CD14-positive monocyte (primary cell): ENCODE measurements around the gene MOV10. TPM values are rescaled to one million over a fixed set of nuclear protein-coding genes. Genes with fewer than 3 reads are reported as not detected.

Experiments used
- DNase-seq, 3 donors: peaks; one replicate each; pipeline ENCODE4 v3.0.0-alpha.2; 2011 to 2022
- H2AFZ ChIP-seq: 2 replicates; pipeline ENCODE4 v1.6.0; 2012; ENCODE audit warnings: mild to moderate bottlenecking, low read depth, low read length, inconsistent platforms; ENCODE audit not compliant: insufficient read depth, poor library complexity, severe bottlenecking
- H3K27ac ChIP-seq, 2 donors: 1 replicate in 1 of 2; 2 replicates in 1 of 2; pipeline ENCODE4 v1.5.1; 2012 to 2013; ENCODE audit warnings: low read length in 2 of 2, control low read depth in 1 of 2, inconsistent platforms in 1 of 2, low read depth in 1 of 2, mild to moderate bottlenecking in 1 of 2
- H3K27me3 ChIP-seq, 2 donors: one replicate each; pipeline versions ENCODE4 v1.6.0 to v1.6.1; 2011 to 2013; ENCODE audit warnings: low read length in 2 of 2; ENCODE audit not compliant: control insufficient read depth in 2 of 2, insufficient read depth in 2 of 2
- H3K36me3 ChIP-seq, 2 donors: replicated peaks in 1 of 2; 1 replicate in 1 of 2; 2 replicates in 1 of 2; pipeline versions ENCODE4 v1.5.1 to v1.6.1; 2012 to 2013; ENCODE audit warnings: low read length in 2 of 2, control low read depth in 1 of 2, inconsistent platforms in 1 of 2, mild to moderate bottlenecking in 1 of 2; ENCODE audit not compliant: insufficient read depth in 2 of 2, control insufficient read depth in 1 of 2
- H3K4me1 ChIP-seq, 2 donors: 1 replicate in 1 of 2; 2 replicates in 1 of 2; pipeline versions ENCODE4 v1.5.1 to v1.6.1; 2012 to 2013; ENCODE audit warnings: low read length in 2 of 2, control low read depth in 1 of 2, inconsistent platforms in 1 of 2, mild to moderate bottlenecking in 1 of 2, moderate library complexity in 1 of 2; ENCODE audit not compliant: insufficient read depth in 2 of 2, control insufficient read depth in 1 of 2
- H3K4me2 ChIP-seq: replicated peaks from 2 replicates; pipeline ENCODE3; 2012; ENCODE audit warnings: low read length, moderate library complexity, mild to moderate bottlenecking; ENCODE audit not compliant: poor library complexity, severe bottlenecking; ENCODE audit errors: extremely low read depth
- H3K4me3 ChIP-seq, 3 experiments: fragments of 200-600 bp in 1 of 3; sonication (generic) in 1 of 3; replicated peaks in 1 of 3; 1 replicate in 2 of 3; 2 replicates in 1 of 3; pipeline ENCODE4 v1.5.1; 2011 to 2013; ENCODE audit warnings: low read length in 3 of 3, mild to moderate bottlenecking in 3 of 3, control low read depth in 2 of 3, low read depth in 2 of 3, inconsistent platforms in 1 of 3, moderate library complexity in 1 of 3
- H3K79me2 ChIP-seq: 2 replicates; pipeline ENCODE4 v1.6.0; 2012; ENCODE audit warnings: mild to moderate bottlenecking, control low read depth, inconsistent platforms, low read length, moderate library complexity; ENCODE audit not compliant: insufficient read depth
- H3K9ac ChIP-seq: 2 replicates; pipeline ENCODE4 v1.6.0; 2017; ENCODE audit warnings: low read length, mild to moderate bottlenecking; ENCODE audit not compliant: insufficient read depth, poor library complexity, severe bottlenecking
- H3K9me3 ChIP-seq, 2 donors: replicated peaks in 1 of 2; 1 replicate in 1 of 2; 2 replicates in 1 of 2; pipeline versions ENCODE4 v1.5.1 to v1.6.1; 2012 to 2013; ENCODE audit warnings: low read length in 2 of 2, control low read depth in 1 of 2; ENCODE audit not compliant: control insufficient read depth in 1 of 2, insufficient read depth in 1 of 2
- H4K20me1 ChIP-seq: 2 replicates; pipeline ENCODE4 v1.6.0; 2012; ENCODE audit warnings: mild to moderate bottlenecking, low read length, control low read depth, moderate library complexity; ENCODE audit not compliant: insufficient read depth
- H3K27ac Mint-ChIP-seq, 7 donors: one replicate each; pipeline ENCODE4 v1.8.0; 2020; ENCODE audit warnings: mild to moderate bottlenecking in 7 of 7, mixed read lengths in 7 of 7, moderate library complexity in 6 of 7, inconsistent platforms in 2 of 7
- H3K27me3 Mint-ChIP-seq, 3 donors: one replicate each; pipeline ENCODE4 v1.8.0; 2021 to 2022; ENCODE audit warnings: low read depth in 3 of 3, mild to moderate bottlenecking in 3 of 3, mixed read lengths in 3 of 3, moderate library complexity in 3 of 3, inconsistent platforms in 1 of 3
- H3K36me3 Mint-ChIP-seq, 2 donors: one replicate each; pipeline ENCODE4 v1.8.0; 2020; ENCODE audit warnings: mixed read lengths in 2 of 2, inconsistent platforms in 1 of 2, mild to moderate bottlenecking in 1 of 2
- H3K4me1 Mint-ChIP-seq: one replicate; pipeline ENCODE4 v1.8.0; 2020; ENCODE audit warnings: mild to moderate bottlenecking, mixed read lengths
- H3K4me3 Mint-ChIP-seq, 2 donors: one replicate each; pipeline ENCODE4 v1.8.0; 2020; ENCODE audit warnings: mild to moderate bottlenecking in 2 of 2, mixed read lengths in 2 of 2, moderate library complexity in 1 of 2
- H3K9me3 Mint-ChIP-seq, 7 donors: one replicate each; pipeline ENCODE4 v1.8.0; 2020 to 2022; ENCODE audit warnings: mixed read lengths in 7 of 7, mild to moderate bottlenecking in 6 of 7, moderate library complexity in 6 of 7, inconsistent platforms in 2 of 7
- CTCF ChIP-seq: fragments of 200-600 bp; IDR thresholded peaks from one replicate; pipeline ENCODE4 v1.8.0; 2022; ENCODE audit warnings: antibody characterized with exemption, mild to moderate bottlenecking
- WGBS: methylation state at CpG from one replicate; pipeline ENCODE4 v1.1.5; 2013; ENCODE audit warnings: missing lambda C conversion rate; ENCODE audit not compliant: insufficient coverage; 5-methylcytosine and 5-hydroxymethylcytosine counted together
- intact Hi-C, 2 donors: fragments of 100-400 bp; cut with micrococcal nuclease; formaldehyde crosslinking; loops; one replicate each; pipeline versions ENCODE4 v1.15.0 to v1.15.1; 2023
- polyA plus RNA-seq, 3 donors: library from polyadenylated mRNA; depleted of rRNA in 1 of 3; unstranded in 2 of 3; stranded (reverse) in 1 of 3; fragments of 300-500 nt in 2 of 3; fragments of >200 nt in 1 of 3; fragmentation: Illumina TruSeq in 2 of 3; gene quantifications; 1 replicate in 2 of 3; 2 replicates in 1 of 3; pipeline ENCODE4 v1.2.3, GENCODE V29; 2012 to 2021

The MOV10 gene
- polyA plus RNA-seq, 3 donors, result 12.0 to 61.2 (median 13.6) TPM

DNA sequence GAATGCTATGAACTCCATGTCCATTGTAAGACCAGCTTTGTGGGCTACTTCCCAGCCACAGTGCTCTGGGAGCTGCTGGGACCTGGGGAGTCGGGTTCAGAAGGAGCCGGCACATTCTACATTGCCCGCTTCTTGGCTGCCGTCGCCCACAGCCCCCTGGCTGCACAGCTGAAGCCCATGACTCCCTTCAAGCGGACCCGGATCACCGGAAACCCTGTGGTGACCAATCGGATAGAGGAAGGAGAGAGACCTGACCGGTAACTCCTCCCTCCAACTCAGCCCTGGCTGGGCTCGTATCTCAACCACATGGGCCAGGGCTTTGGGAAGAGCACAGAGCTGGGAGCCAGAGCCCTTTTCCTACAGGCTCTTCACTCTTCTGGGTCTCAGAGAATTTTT lies 15.4 kb downstream of the MOV10 start:
- H3K36me3 Mint-ChIP-seq, result peaks cover 0 to 9% of the 10 kb centered on the region in 2 donors
- Histone ChIP-seq H3K79me2 (no peaks in the 10 kb centered on the region), H3K27me3 (no peaks in the 10 kb centered on the region), H3K4me1 (no peaks in the 10 kb centered on the region), H3K9ac (no peak overlapping the region), H3K4me2 (no peak overlapping the region), H3K36me3 (peaks cover 3 to 37% of the 10 kb centered on the region in 2 donors), H4K20me1 (peaks cover 6% of the 10 kb centered on the region), H3K4me3 (no peak overlapping the region), H2AFZ (no peak overlapping the region), H3K9me3 (no peaks in the 10 kb centered on the region), H3K27ac (no peak overlapping the region)
- 98% methylated on average over 6 of the region's 11 CpGs for WGBS
- intact Hi-C loops, result no loop called here
- H3K4me1 Mint-ChIP-seq, result no peaks in the 10 kb centered on the region
- H3K4me3 Mint-ChIP-seq, result no peak overlapping the region
- H3K27me3 Mint-ChIP-seq, result peaks cover 0 to 2% (median 0%) of the 10 kb centered on the region in 3 donors
- TF ChIP-seq CTCF, result no peak
- H3K9me3 Mint-ChIP-seq, result peaks cover 0 to 1% (median 0%) of the 10 kb centered on the region in 7 donors
- no peak overlapping the region for H3K27ac Mint-ChIP-seq
- DNase-seq, result no peak

GRCh38 chr1:112692681-112693080 lies 18.2 kb downstream of the MOV10 start:
- no peak for DNase-seq
- H4K20me1 ChIP-seq, result no peaks in the 10 kb centered on the region
- H3K36me3 ChIP-seq, result peaks cover 3 to 48% of the 10 kb centered on the region in 2 donors
- Mint-ChIP-seq H3K36me3 (peaks cover 0 to 12% of the 10 kb centered on the region in 2 donors), H3K9me3 (peaks cover 0 to 1% (median 0%) of the 10 kb centered on the region in 7 donors), H3K27ac (no peak overlapping the region), H3K4me1 (no peaks in the 10 kb centered on the region), H3K4me3 (no peak overlapping the region), H3K27me3 (peaks cover 0 to 1% (median 0%) of the 10 kb centered on the region in 3 donors)
- H3K4me1 ChIP-seq, result no peaks in the 10 kb centered on the region
- H3K27me3 ChIP-seq, result no peaks in the 10 kb centered on the region
- H3K9me3 ChIP-seq, result no peaks in the 10 kb centered on the region
- H2AFZ ChIP-seq, result no peak overlapping the region
- WGBS, result 98% methylated on average over 5 of the region's 5 CpGs
- no peak overlapping the region for H3K4me3 ChIP-seq
- TF ChIP-seq CTCF, result no peak
- no peak overlapping the region for H3K4me2 ChIP-seq
- H3K79me2 ChIP-seq, result no peaks in the 10 kb centered on the region
- intact Hi-C loops, result no loop called here
- no peak overlapping the region for H3K9ac ChIP-seq
- H3K27ac ChIP-seq, result no peak overlapping the region
